BE2C (cell line): ENCODE results near the gene NNMT.

Experiments used
- DNase-seq: peaks from one replicate; pipeline ENCODE4 v3.0.0-alpha.2; 2020
- H3K27me3 ChIP-seq: fragments of 250-450 bp; sonication (Bioruptor Pico); 2 replicates; pipeline ENCODE4 v1.5.1; 2020; ENCODE audit warnings: mild to moderate bottlenecking
- H3K36me3 ChIP-seq: fragments of 250-450 bp; sonication (Bioruptor Pico); 2 replicates; pipeline ENCODE4 v1.5.1; 2020; ENCODE audit warnings: mild to moderate bottlenecking
- H3K4me1 ChIP-seq: fragments of 250-450 bp; sonication (Bioruptor Pico); 2 replicates; pipeline ENCODE4 v1.5.1; 2020
- H3K4me3 ChIP-seq: 2 replicates; pipeline ENCODE4 v1.5.1; 2011; ENCODE audit warnings: low read depth, low read length
- H3K9me3 ChIP-seq: fragments of 250-450 bp; sonication (Bioruptor Pico); 2 replicates; pipeline ENCODE4 v1.5.1; 2020
- CTCF ChIP-seq: IDR thresholded peaks from 2 replicates; pipeline ENCODE4 v1.5.1; 2012; ENCODE audit warnings: mild to moderate bottlenecking, low read depth, low read length

The NNMT gene

GRCh38 chr11:114342476-114342875 lies 46.3 kb downstream of the NNMT start:
- H3K9me3 ChIP-seq = no peaks in the 10 kb centered on the region

GRCh38 chr11:114343020-114343419 lies 46.8 kb downstream of the NNMT start:
- Histone ChIP-seq H3K36me3 (no peaks in the 10 kb centered on the region), H3K27me3 (peaks cover 8% of the 10 kb centered on the region), H3K9me3 (no peaks in the 10 kb centered on the region), H3K4me1 (peaks cover 3% of the 10 kb centered on the region; the same call in 1 of the 2 replicates), H3K4me3 (no peak overlapping the region)
- TF ChIP-seq CTCF = no peak
- no peak for DNase-seq

More at GRCh38 chr11:114342476-114342875, 46.3 kb downstream of the NNMT start:
- Histone ChIP-seq H3K27me3 (peaks cover 8% of the 10 kb centered on the region), H3K4me1 (peaks cover 3% of the 10 kb centered on the region; the same call in 1 of the 2 replicates), H3K36me3 (no peaks in the 10 kb centered on the region), H3K4me3 (no peak overlapping the region)
- no peak for DNase-seq
- TF ChIP-seq CTCF = no peak

GRCh38 chr11:114343493-114343892 lies 47.3 kb downstream of the NNMT start:
- TF ChIP-seq CTCF = no peak
- H3K9me3 ChIP-seq = no peaks in the 10 kb centered on the region
- DNase-seq = no peak
- H3K4me3 ChIP-seq = no peak overlapping the region
- no peaks in the 10 kb centered on the region for H3K36me3 ChIP-seq
- H3K27me3 ChIP-seq = peaks cover 8% of the 10 kb centered on the region
- H3K4me1 ChIP-seq = peaks cover 3% of the 10 kb centered on the region; the same call in 1 of the 2 replicates

GRCh38 chr11:114344494-114344893 lies 48.3 kb downstream of the NNMT start:
- DNase-seq = no peak

GRCh38 chr11:114345575-114346222 lies 49.5 kb downstream of the NNMT start:
- no peaks in the 10 kb centered on the region; the same call in 1 of the 2 replicates for H3K4me1 ChIP-seq
- no peak for DNase-seq
- no peaks in the 10 kb centered on the region for H3K9me3 ChIP-seq
- H3K27me3 ChIP-seq = peaks cover under 1% of the 10 kb centered on the region; the same call in 1 of the 2 replicates
- H3K4me3 ChIP-seq = no peak overlapping the region
- no peaks in the 10 kb centered on the region for H3K36me3 ChIP-seq
- no peak for TF ChIP-seq CTCF

More at GRCh38 chr11:114344494-114344893, 48.3 kb downstream of the NNMT start:
- H3K9me3 ChIP-seq = no peaks in the 10 kb centered on the region
- H3K4me1 ChIP-seq = peaks cover 3% of the 10 kb centered on the region; the same call in 1 of the 2 replicates
- H3K4me3 ChIP-seq = no peak overlapping the region
- TF ChIP-seq CTCF = no peak
- H3K36me3 ChIP-seq = no peaks in the 10 kb centered on the region
- H3K27me3 ChIP-seq = peaks cover 2% of the 10 kb centered on the region; the same call in 1 of the 2 replicates

- Histone ChIP-seq H3K9me3 (no peaks in the 10 kb centered on the region), H3K4me1 (no peaks in the 10 kb centered on the region), H3K4me3 (no peak overlapping the region; the same call in 1 of the 2 replicates), H3K36me3 (no peaks in the 10 kb centered on the region), H3K27me3 (no peaks in the 10 kb centered on the region)
- no peak for DNase-seq
- no peak for TF ChIP-seq CTCF
These were observed 50.5 kb downstream of the NNMT start for GRCh38 chr11:114346709-114347141.
